HG02981 (cell line): ENCODE measurements around the gene CARD11.

ENCODE experiments used
- ATAC-seq: cut with Tn5 transposase; IDR thresholded peaks from one replicate; pipeline ENCODE4 v1.9.1; 2021; ENCODE audit warnings: mild to moderate bottlenecking, moderate library complexity; ENCODE audit not compliant: unreplicated experiment

Gene CARD11

GRCh38 chr7:3043544-3044371 is at the start of gene CARD11:
TSS of gene CARD11 (minus strand) at chr7:3043867. CDS start at chr7:2958506, 85,361 bp downstream.
- peak; percentile 23 for ATAC-seq

DNA sequence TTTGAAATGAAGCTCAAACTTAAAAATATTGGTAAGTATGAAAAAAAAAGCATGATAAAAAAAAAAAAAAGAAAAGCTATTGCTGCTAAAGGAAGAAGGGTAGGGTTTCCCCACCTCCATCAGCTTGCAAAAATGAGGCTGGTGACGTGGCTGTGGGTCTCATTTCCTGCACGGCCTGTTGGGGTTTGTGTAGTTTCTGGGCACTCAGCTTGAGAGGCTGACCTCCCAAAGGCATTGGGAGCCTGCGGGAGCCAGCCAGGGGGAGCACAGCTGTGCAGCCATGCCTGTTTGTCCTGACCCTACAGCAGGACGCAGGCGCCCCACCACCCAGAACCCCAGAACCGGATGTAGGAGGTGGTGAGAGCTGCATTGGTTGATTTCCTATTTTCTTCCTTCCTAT is 48.8 kb upstream of the CARD11 start:
- peak; percentile 79 for ATAC-seq

GRCh38 chr7:3091631-3092030 is 48.0 kb upstream of the CARD11 start:
- no peak for ATAC-seq

DNA sequence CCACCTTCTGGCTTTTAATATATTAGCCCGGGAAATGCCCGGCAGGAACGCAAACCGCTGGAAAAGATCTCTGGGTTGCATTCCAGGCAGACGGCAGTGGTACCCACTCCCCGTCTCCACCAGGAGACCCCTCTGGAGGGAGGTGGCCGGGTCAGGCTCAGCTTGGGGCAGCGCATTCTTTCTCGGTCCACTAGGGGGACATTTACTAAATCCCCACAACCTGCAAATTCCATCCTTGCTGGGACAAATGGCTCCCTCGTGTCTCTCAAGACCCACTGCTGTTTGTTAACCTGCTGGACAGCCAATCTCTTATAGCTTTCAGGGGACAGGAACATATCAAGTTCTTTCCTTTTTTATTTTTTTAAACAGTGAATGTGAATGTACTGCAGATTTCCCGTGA is 45.8 kb upstream of the CARD11 start:
- ATAC-seq: no peak

- ATAC-seq: no peak
Measured at GRCh38 chr7:3087243-3087755, 43.6 kb upstream of the CARD11 start.

- ATAC-seq: no peak
Measured at GRCh38 chr7:3083350-3083749, 39.7 kb upstream of the CARD11 start.

DNA sequence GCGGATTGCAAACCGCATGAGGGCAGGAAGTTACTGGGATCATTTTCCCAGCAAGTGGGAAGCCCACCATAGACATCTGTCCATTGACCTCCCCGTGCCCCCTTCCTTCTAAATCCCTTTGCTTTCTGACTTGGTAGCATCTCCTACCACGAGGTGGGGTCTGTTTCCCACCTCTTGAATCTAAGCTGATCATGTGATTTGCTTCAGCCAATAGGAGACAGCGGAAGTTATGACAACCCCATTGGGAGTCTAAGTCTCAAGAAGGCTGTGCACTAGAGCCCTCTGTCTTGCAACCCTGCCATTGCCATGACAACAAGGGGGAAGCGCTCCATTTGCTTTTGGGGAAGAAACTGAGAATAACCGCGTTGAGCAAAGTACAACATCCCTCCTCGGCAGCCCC is 39.2 kb upstream of the CARD11 start:
- ATAC-seq: no peak

GRCh38 chr7:3082386-3082785 is 38.7 kb upstream of the CARD11 start:
- no peak for ATAC-seq

DNA sequence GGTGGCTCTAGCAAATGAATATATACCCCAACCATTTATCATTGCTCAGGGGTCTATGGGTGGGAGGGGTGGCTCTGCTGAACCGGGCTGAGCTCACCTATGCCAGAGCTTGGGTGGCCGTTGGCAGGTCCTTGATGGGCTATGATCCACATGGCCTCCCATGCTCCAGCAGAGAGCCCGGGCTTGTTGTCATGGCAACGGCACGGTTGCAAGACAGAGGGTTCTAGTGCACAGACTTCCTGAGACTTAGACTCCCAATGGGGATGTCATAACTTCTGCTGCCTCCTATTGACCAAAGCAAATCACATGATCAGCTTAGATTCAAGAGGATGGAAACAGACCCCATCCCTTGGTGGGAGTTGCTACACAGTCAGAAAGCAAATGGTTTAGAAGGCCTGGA is 36.4 kb upstream of the CARD11 start:
- ATAC-seq: no peak

DNA sequence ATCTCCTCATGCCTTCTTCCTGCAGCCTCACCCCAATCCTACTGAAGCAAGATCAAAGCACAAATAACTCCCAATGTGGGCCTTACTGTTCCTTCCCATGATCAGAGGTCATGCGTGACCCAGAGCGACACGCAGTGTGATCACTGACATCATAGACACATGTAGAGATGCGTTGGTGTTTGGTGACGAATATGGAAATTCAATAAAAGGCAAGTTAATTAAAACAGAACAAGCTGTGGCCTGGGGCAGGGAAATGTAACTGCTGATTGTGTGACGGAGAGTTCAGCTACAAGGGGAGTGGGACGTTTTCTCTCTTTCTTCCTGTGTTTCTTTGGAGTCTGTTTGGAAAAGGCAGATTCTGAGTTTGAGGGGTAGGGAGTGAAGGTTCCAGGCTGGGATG is 34.8 kb upstream of the CARD11 start:
- no peak for ATAC-seq

DNA sequence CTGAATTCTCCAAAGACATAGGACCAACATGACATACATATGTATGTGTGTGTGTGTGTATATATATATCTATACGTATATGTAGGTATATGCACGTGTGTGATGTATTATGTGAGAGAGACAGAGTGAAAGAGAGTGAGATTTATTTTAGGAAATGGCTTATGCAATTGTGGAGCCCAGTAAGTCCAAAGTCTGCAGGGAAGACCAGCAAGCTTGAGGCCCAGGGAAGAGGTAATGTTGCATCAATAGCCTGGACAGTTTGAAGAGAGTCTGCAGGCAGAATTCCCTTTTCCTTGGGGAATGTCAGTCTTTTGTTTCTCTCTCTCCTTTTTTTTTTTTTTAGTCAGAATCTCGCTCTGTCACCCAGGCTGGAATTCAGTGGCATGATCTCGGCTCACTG is 33.0 kb upstream of the CARD11 start:
- no peak for ATAC-seq

DNA sequence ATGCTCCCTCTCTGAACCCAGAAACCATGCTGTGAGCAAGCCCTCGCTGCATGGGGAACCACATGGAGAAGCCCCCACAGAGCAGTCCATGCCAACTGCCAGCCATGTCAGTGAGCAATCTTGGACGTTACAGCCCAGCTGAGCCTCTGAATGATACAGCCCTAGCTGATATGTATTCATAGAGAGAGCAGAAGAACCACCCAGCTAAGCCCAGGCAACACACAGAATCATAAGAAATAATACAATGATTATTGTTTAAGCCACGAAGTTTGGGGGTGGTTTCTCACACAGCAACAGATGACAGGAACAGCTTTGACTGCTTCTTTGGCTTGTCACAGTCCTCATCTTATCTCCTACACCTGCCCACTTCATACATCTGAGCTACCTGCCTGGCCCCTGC is 32.5 kb upstream of the CARD11 start:
- no peak for ATAC-seq

GRCh38 chr7:3075441-3075840 is 31.8 kb upstream of the CARD11 start:
- ATAC-seq: no peak

DNA sequence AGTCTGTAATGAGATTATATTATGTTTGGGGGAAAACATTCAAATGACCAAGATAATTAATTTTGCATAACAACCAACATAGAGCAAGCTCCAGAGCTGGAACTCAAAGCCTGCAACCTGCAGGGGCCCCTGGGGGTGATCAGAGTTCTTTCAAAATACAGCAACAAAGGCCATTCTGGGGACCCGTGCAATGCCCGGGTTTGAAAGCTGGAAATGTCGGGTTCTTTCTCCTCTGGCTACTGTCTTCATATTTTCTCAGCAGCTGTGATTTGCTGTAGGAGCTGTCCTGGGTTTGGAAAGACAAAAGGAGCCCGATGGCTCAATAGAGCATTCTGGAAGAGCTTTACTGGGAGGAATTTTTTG is 30.8 kb upstream of the CARD11 start:
- no peak for ATAC-seq

GRCh38 chr7:3073763-3074458 is 30.2 kb upstream of the CARD11 start:
- ATAC-seq: no peak

DNA sequence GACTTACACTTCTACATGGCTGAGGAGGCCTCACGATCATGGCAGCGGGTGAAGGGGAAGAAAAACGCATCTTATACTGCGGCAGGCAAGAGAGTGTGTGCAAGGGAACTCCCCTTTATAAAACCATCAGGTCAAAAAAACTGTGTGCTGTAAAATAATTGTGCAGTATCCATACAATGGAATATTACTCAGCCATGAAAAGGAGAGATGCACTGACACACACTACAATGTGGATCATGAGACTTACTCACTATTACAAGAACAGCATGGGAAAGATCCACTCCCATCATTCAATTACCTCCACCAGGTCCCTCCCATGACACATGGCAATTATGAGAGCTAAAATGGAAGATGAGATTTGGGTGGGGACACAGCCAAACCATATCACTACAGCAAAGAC is 27.2 kb upstream of the CARD11 start:
- no peak for ATAC-seq

DNA sequence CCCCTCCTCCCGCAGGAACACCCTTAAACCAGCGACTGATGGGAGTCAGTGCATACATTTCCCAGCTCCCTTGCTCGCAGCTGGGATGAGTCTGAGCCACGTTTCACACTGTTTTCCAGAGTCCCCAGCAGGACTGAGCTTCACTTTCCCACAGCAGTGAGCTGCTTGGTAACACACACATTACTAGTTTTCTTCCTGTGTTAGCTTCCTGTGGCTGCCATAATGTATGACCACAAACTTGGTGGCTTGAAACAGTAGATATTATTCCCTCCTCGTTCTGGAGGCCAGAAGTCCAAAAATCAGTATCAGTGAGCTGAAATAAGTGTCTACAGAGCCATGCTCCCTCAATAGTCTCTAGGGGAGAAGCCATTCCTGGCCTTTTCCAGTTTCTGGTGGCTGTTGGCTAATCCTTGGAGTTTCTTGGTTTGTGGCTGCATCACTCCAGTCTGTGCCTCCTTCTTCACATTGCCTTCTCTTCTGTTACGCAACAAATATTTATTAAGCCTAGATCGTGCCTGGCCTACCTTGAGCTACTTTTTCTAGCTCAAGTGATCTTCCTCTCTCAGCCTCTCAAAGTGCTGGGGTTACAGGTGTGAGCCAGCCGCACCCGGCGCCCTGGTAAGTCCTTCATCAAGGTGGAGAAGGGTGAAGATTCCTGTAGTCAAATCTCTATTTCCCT is 26.2 kb upstream of the CARD11 start:
- ATAC-seq: no peak

DNA sequence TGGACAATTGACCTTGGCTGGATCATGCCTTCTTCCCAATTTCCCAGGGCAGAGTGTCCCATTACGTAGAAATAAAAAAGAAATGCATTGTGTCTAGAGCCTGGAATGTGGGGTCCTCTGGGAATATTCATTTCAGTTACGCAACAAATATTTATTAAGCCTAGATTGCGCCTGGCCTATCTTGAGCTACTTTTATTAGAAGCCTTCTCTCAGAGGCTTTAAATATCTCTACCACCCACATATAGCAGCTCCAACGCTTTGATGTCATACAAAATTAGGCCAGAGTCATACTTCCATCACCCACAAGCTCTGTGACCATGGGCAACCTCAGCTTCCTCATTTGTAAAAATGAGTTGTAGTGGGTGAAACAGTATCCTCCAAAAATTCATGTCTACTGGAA is 24.9 kb upstream of the CARD11 start:
- ATAC-seq: no peak

DNA sequence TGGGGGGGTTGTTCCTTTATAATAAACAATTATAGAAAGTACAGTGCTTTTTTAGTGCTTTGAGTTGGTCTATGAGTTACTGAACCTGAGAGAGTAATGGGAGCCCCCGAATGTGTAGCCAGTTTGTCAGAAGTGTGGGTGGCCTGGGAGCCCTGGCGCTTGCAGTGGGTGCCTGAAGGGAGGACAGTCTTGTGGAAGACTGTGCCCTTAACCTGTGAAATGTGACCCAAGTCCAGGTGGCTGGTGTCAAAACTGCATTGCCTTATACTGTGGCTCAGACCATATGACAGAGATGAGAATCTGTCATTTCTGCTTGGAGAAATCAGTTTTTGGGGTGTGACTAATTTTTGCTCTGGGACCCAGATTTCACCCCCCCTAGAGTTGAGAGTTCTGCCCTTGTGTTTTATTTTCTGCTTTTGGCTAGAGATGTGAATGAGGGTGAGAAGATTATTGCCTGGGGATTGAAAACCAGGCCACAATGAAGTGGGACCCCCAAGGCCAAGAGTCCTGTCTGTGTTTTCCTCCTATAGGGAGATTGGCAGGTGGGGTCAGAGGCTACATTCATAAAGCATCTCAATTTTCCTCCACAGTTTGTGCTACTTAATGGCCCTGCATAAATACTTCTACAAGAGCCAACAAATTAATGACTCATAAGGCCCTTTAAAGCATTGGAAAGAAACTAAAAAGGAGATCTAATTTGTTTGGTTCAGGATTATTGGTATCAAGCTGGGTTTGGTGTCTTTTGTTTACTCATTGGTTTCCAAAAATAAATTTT is 24.1 kb upstream of the CARD11 start:
- no peak for ATAC-seq

GRCh38 chr7:3067193-3067592 is 23.5 kb upstream of the CARD11 start:
- no peak for ATAC-seq

DNA sequence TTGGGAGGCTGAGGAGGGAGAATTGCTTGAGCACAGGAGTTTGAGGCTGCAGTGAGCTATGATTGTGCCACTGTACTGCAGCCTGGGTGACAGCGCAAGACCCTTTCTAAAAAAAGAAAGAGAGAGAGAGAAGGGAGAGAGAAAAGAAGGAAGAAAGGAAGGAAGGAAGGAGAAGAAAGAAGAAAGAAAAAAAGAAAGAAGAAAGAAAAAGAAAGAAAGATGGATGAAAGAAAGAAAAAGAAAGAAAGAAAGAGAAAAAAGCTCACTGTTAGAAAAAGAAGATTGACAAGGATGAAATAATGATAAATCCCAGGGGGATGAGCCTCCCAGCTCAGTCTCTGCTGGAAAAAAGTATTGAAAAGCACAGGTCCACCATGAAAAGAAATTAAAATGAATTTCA is 22.8 kb upstream of the CARD11 start:
- no peak for ATAC-seq
